Vagina (tissue), 2 donors: ENCODE measurements around the gene SLC24A3. TPM values are rescaled to one million over a fixed set of nuclear protein-coding genes. Genes with fewer than 3 reads are reported as not detected.

Experiments
- DNase-seq, 2 donors: peaks; one replicate each; pipeline ENCODE4 v3.0.0-alpha.2; 2017; ENCODE audit errors: extremely low spot score in 2 of 2
- H3K27ac ChIP-seq: fragments of 200-600 bp; sonication (generic); one replicate; pipeline ENCODE4 v1.5.1; 2019
- H3K27me3 ChIP-seq: fragments of 200-600 bp; sonication (generic); one replicate; pipeline ENCODE4 v1.5.1; 2019
- H3K36me3 ChIP-seq, 2 donors: fragments of 200-600 bp; sonication (generic); one replicate each; pipeline ENCODE4 v1.5.1; 2017 to 2019
- H3K4me1 ChIP-seq: fragments of 200-600 bp; sonication (generic); one replicate; pipeline ENCODE4 v1.5.1; 2019
- H3K4me3 ChIP-seq, 2 donors: fragments of 200-600 bp; sonication (generic); 1 replicate in 1 of 2; 2 replicates in 1 of 2; pipeline ENCODE4 v1.5.1; 2016 to 2019
- H3K9me3 ChIP-seq: fragments of 200-600 bp; sonication (generic); one replicate; pipeline ENCODE4 v1.5.1; 2019
- POLR2A ChIP-seq, 2 donors: fragments of 450-650 bp; IDR thresholded peaks; one replicate each; pipeline ENCODE4 v1.6.1; 2017; ENCODE audit warnings: antibody characterized with exemption in 2 of 2, mild to moderate bottlenecking in 2 of 2, moderate library complexity in 2 of 2
- POLR2AphosphoS5 ChIP-seq, 2 donors: sonication (generic); formaldehyde crosslinking; IDR thresholded peaks; one replicate each; pipeline ENCODE4 v1.9.0; 2017; ENCODE audit warnings: antibody characterized with exemption in 2 of 2, mild to moderate bottlenecking in 2 of 2, low read depth in 1 of 2; ENCODE audit not compliant: insufficient read depth in 1 of 2
- intact Hi-C: fragments of 100-400 bp; cut with DNase I; formaldehyde crosslinking; loops from one replicate; pipeline ENCODE4 v1.15.1; 2023
- total RNA-seq: library from RNA; depleted of rRNA; stranded (reverse); fragments of >200 nt; gene quantifications from one replicate; pipeline ENCODE4 v1.2.3, GENCODE V29; 2016
- TF ChIP-seq, protein P1 (sequence below), 3 experiments: fragments of 450-650 bp in 2 of 3; fragments of 200-600 bp in 1 of 3; sonication (generic) in 1 of 3; IDR thresholded peaks; one replicate each; pipeline ENCODE4 v1.5.1; 2017 to 2019; ENCODE audit warnings: antibody characterized with exemption in 3 of 3, mild to moderate bottlenecking in 2 of 3, moderate library complexity in 2 of 3

The SLC24A3 gene
- total RNA-seq, 1 donor from 2014 or later: 12.3 TPM

DNA sequence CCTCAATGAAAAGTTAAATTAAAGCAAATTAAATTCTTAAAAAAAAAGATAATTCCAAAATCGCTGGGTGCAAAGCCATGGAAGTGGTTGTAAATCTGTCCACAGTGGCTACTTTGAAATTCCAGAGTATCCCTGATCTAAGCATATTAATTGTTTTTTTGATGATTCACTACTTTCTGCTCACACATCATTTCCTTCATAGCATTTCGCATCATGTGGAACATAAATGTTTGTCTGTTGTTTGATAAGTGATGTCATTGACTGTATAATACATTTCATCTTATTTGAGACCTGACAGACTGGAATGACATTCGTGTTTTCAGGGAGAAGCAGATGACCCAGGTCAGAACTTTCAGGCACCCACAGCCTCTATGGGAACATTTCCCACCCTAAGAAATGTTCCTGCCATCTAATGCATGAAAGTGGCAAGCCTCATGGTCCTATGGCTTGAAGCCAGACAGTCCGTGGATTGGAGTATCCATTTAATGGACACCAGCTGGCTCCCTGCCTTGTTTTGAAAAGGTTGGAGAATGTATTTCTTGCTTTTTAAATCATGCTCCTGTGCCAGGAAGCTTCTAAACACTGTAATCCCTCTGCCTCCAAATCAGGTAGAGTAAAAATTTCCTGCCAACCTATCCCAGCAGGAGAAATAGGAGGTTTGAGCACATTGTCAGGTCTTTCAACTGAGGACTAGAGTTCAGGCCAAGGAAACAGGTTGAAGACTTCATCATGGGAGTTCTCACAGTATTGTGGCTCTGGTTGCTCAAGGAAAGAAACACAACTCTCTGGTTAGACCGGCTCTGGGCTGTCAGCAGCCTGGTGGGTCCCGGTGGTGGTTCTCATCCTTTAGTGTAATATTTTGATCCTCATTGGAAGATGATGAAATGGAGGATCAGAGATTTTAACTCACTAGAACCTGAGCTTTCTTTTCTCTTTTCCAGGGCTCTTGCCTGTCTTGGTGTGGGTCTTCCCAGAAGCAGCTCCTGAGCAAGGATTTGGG, 157.9 kb downstream of the SLC24A3 start:
- H3K36me3 ChIP-seq: no peaks in the 10 kb centered on the region
- DNase-seq: peak in 1 of 2 donors; percentile 62
- TF ChIP-seq POLR2A (IDR thresholded peaks at IDR 0.05) (no peak), POLR2AphosphoS5 (IDR thresholded peaks at IDR 0.05; ENCODE audit: insufficient read depth in 1 of 2, low read depth in 1 of 2) (no peak)
- TF ChIP-seq, protein P1, sequence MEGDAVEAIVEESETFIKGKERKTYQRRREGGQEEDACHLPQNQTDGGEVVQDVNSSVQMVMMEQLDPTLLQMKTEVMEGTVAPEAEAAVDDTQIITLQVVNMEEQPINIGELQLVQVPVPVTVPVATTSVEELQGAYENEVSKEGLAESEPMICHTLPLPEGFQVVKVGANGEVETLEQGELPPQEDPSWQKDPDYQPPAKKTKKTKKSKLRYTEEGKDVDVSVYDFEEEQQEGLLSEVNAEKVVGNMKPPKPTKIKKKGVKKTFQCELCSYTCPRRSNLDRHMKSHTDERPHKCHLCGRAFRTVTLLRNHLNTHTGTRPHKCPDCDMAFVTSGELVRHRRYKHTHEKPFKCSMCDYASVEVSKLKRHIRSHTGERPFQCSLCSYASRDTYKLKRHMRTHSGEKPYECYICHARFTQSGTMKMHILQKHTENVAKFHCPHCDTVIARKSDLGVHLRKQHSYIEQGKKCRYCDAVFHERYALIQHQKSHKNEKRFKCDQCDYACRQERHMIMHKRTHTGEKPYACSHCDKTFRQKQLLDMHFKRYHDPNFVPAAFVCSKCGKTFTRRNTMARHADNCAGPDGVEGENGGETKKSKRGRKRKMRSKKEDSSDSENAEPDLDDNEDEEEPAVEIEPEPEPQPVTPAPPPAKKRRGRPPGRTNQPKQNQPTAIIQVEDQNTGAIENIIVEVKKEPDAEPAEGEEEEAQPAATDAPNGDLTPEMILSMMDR (IDR thresholded peaks at IDR 0.05): no peak
- intact Hi-C loops: no loop called here
- H3K9me3 ChIP-seq: no peaks in the 10 kb centered on the region
- no peaks in the 10 kb centered on the region for H3K27me3 ChIP-seq
- no peak overlapping the region for H3K4me3 ChIP-seq
- H3K4me1 ChIP-seq: no peaks in the 10 kb centered on the region
- no peak overlapping the region for H3K27ac ChIP-seq

DNA sequence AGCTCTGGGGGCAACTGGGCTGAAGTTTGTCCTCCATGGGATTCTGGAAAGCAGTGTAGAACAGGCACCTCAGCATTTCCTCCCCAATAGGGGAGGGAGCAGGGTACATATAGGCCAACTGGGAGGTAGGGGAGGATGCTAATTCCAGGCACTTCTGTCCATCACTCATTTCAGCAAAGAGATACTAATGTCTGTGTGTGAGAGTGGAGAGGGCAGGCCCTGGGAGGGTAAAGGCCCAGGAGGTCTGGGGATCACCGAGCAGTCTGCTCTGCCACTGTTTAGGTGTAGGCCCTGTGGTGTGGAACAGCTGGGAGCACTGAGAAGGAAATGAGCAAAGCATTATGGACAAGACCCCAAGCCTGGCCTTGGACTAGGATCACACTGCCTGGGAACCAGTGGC, 158.7 kb downstream of the SLC24A3 start:
- Histone ChIP-seq H3K9me3 (no peaks in the 10 kb centered on the region), H3K4me3 (no peak overlapping the region), H3K4me1 (no peaks in the 10 kb centered on the region), H3K27ac (no peak overlapping the region), H3K27me3 (no peaks in the 10 kb centered on the region), H3K36me3 (no peaks in the 10 kb centered on the region)
- intact Hi-C loops: no loop called here
- TF ChIP-seq POLR2AphosphoS5 (IDR thresholded peaks at IDR 0.05; ENCODE audit: insufficient read depth in 1 of 2, low read depth in 1 of 2) (no peak), POLR2A (IDR thresholded peaks at IDR 0.05) (no peak)
- TF ChIP-seq, protein P1 (IDR thresholded peaks at IDR 0.05): no peak
- DNase-seq: peak in 1 of 2 donors; percentile 47

DNA sequence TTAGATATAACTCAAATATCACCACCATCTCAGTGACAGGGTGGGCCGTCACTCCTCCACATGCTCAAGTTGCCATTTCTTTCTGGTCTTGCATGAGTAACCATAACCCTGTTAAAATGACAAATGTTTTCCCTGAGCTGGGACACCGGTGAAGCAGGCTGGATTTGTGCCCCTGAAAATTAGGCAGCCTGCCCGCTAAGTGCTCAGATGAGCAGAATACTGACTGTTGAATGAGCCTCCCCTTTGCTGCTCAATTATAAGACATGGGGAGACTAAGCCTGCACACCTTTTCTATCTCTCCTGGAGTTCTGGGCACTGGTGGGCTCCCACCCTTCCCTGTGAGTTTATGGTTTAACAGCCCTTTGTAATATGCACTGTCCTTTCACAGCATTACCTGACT, 161.8 kb downstream of the SLC24A3 start:
- H3K36me3 ChIP-seq: no peaks in the 10 kb centered on the region
- H3K4me1 ChIP-seq: no peaks in the 10 kb centered on the region
- intact Hi-C loops: no loop called here
- no peak overlapping the region for H3K27ac ChIP-seq
- no peak overlapping the region for H3K4me3 ChIP-seq
- TF ChIP-seq, protein P1 (IDR thresholded peaks at IDR 0.05): no peak
- TF ChIP-seq POLR2AphosphoS5 (IDR thresholded peaks at IDR 0.05; ENCODE audit: insufficient read depth in 1 of 2, low read depth in 1 of 2): no peak
- no peak for TF ChIP-seq POLR2A (IDR thresholded peaks at IDR 0.05)
- no peaks in the 10 kb centered on the region for H3K9me3 ChIP-seq
- peak in 1 of 2 donors; percentile 52 for DNase-seq
- H3K27me3 ChIP-seq: no peaks in the 10 kb centered on the region

DNA sequence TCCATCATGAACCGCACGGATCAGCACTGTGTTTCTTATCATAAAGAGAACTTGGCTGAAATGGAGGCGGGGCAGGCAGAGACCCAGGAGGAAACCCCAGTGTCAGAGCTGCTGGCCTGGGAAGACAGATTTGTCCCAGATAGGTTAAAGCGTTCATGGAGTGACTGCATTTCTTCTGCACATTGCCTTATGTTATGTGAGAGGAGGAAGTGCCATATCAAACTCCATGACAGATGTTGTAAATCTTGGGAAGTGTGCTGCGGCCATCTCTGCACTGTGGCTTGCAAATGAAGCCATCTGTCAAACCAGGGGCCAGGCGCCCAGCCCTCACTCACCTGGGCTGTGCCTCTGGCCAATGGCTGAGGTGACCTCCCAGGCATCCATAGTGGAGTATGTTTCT, 163.0 kb downstream of the SLC24A3 start:
- Histone ChIP-seq H3K27ac (no peak overlapping the region), H3K27me3 (no peaks in the 10 kb centered on the region), H3K4me1 (no peaks in the 10 kb centered on the region), H3K4me3 (no peak overlapping the region), H3K9me3 (no peaks in the 10 kb centered on the region), H3K36me3 (no peaks in the 10 kb centered on the region)
- intact Hi-C loops: loop anchor here (5.0 kb wide), 1 partner anchor 167 kb away; no protein-coding TSS in a partner anchor
- no peak for TF ChIP-seq POLR2A (IDR thresholded peaks at IDR 0.05)
- TF ChIP-seq, protein P1 (IDR thresholded peaks at IDR 0.05): no peak
- TF ChIP-seq POLR2AphosphoS5 (IDR thresholded peaks at IDR 0.05; ENCODE audit: insufficient read depth in 1 of 2, low read depth in 1 of 2): no peak
- peak in 1 of 2 donors; percentile 10 for DNase-seq

DNA sequence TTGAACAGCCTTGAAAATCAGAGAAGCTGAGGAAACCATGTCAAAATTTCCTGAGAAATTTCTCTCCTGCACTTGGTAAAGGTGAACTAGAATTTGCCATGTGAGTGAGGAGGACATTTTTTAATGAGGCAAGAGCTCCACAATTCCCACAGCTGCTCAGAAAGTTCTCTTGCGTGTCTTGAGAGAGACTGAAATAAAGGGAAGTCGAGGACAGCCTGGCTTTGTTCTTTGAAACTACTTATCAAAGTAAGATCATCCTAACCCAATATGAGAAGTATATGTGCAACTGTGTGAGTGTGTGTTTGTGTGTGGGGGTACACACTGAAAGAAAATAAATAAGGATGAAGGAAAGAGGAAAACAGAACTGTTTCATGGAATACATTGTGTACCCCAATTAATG, 163.4 kb downstream of the SLC24A3 start:
- no peak for DNase-seq
- Histone ChIP-seq H3K27ac (no peak overlapping the region), H3K4me3 (no peak overlapping the region), H3K4me1 (no peaks in the 10 kb centered on the region), H3K36me3 (no peaks in the 10 kb centered on the region), H3K9me3 (no peaks in the 10 kb centered on the region), H3K27me3 (no peaks in the 10 kb centered on the region)
- intact Hi-C loops: loop anchor here (5.0 kb wide), 1 partner anchor 166 kb away; no protein-coding TSS in a partner anchor
- no peak for TF ChIP-seq POLR2A (IDR thresholded peaks at IDR 0.05)
- TF ChIP-seq POLR2AphosphoS5 (IDR thresholded peaks at IDR 0.05; ENCODE audit: insufficient read depth in 1 of 2, low read depth in 1 of 2): no peak
- TF ChIP-seq, protein P1 (IDR thresholded peaks at IDR 0.05): no peak
